Kidney (tissue), 14 donors: Measurements from ENCODE around the gene ADGRL3. TPM values are rescaled to one million over a fixed set of nuclear protein-coding genes. Genes with fewer than 3 reads are reported as not detected.
"Not testable (repeated sequence)": the region's sequence is repeated elsewhere in the genome, so short reads cannot be mapped to it uniquely, and the experiment has no call there.

Experiments
- DNase-seq, 5 donors: peaks; one replicate each; pipeline ENCODE4 v3.0.0-alpha.2; 2013 to 2020
- FAIRE-seq: peaks from 2 replicates; lab custom pipeline; 2012; peaks lifted over from hg19 to GRCh38; lab: Jason Lieb, UNC
- H3K27ac ChIP-seq, 2 donors: one replicate each; pipeline ENCODE4 v1.7.0; 2013; ENCODE audit warnings: low read depth in 2 of 2, low read length in 2 of 2, inconsistent platforms in 1 of 2
- H3K27me3 ChIP-seq: one replicate; pipeline ENCODE4 v1.7.1; 2013; ENCODE audit warnings: low read length, inconsistent platforms; ENCODE audit not compliant: control insufficient read depth, insufficient read depth
- H3K36me3 ChIP-seq, 3 donors: one replicate each; pipeline versions ENCODE4 v1.7.0 to v1.7.1; 2013; ENCODE audit warnings: low read length in 3 of 3, control low read depth in 1 of 3, inconsistent platforms in 1 of 3; ENCODE audit not compliant: insufficient read depth in 3 of 3, control insufficient read depth in 2 of 3
- H3K4me1 ChIP-seq, 3 donors: one replicate each; pipeline versions ENCODE4 v1.7.0 to v1.7.1; 2013; ENCODE audit warnings: low read length in 3 of 3, inconsistent platforms in 1 of 3, low read depth in 1 of 3; ENCODE audit not compliant: control insufficient read depth in 2 of 3, insufficient read depth in 2 of 3
- H3K4me3 ChIP-seq, 3 donors: one replicate each; pipeline versions ENCODE4 v1.7.0 to v1.8.1; 2013; ENCODE audit warnings: low read length in 3 of 3, control low read depth in 1 of 3, inconsistent platforms in 1 of 3
- H3K9ac ChIP-seq, 3 donors: one replicate each; pipeline versions ENCODE4 v1.7.0 to v1.7.1; 2013; ENCODE audit warnings: low read length in 3 of 3, control low read depth in 1 of 3, inconsistent platforms in 1 of 3
- H3K9me3 ChIP-seq, 3 donors: one replicate each; pipeline versions ENCODE4 v1.7.0 to v1.7.1; 2013; ENCODE audit warnings: low read length in 3 of 3, control low read depth in 1 of 3, inconsistent platforms in 1 of 3; ENCODE audit not compliant: control insufficient read depth in 2 of 3, insufficient read depth in 1 of 3
- intact Hi-C: fragments of 100-400 bp; cut with DNase I; formaldehyde crosslinking; loops from one replicate; pipeline ENCODE4 v1.11.1; 2022
- polyA plus RNA-seq: library from polyadenylated mRNA; stranded (reverse); fragments of 350-450 nt; fragmentation: Illumina TruSeq; extraction: RNeasy Lipid Tissue Mini Kit (QIAGEN cat#74804); gene quantifications from one replicate; pipeline ENCODE4 v1.2.3, GENCODE V29; 2014; ENCODE audit warnings: low read depth, low replicate concordance; ENCODE audit not compliant: insufficient read depth
- total RNA-seq: library from RNA; stranded (reverse); fragmentation: NEBNext Ultra II Directional; extraction: Animal tissue kit (Norgen Biotek cat#: 25700); gene quantifications from one replicate; pipeline ENCODE4 v1.2.1, GENCODE V29; 2021
- TF ChIP-seq, protein P1 (sequence below): IDR thresholded peaks from 3 replicates; pipeline ENCODE4 v1.5.1; 2012; ENCODE audit warnings: mild to moderate bottlenecking, moderate library complexity, borderline replicate concordance; ENCODE audit not compliant: insufficient read depth; ENCODE audit errors: extremely low read depth
- donor health status: control.
- donor health status: control.
- donor health status: control.
- donor health status: control.
- donor health status: control.
- donor health status: DM: yes; HTN: yes; CAD: no.
- donor health status: Normal renal cell carcinoma (clear cell type).

ADGRL3 gene
- total and polyA plus RNA-seq, 2 donors from 2014 or later, result 1.3 to 8.9 TPM

DNA sequence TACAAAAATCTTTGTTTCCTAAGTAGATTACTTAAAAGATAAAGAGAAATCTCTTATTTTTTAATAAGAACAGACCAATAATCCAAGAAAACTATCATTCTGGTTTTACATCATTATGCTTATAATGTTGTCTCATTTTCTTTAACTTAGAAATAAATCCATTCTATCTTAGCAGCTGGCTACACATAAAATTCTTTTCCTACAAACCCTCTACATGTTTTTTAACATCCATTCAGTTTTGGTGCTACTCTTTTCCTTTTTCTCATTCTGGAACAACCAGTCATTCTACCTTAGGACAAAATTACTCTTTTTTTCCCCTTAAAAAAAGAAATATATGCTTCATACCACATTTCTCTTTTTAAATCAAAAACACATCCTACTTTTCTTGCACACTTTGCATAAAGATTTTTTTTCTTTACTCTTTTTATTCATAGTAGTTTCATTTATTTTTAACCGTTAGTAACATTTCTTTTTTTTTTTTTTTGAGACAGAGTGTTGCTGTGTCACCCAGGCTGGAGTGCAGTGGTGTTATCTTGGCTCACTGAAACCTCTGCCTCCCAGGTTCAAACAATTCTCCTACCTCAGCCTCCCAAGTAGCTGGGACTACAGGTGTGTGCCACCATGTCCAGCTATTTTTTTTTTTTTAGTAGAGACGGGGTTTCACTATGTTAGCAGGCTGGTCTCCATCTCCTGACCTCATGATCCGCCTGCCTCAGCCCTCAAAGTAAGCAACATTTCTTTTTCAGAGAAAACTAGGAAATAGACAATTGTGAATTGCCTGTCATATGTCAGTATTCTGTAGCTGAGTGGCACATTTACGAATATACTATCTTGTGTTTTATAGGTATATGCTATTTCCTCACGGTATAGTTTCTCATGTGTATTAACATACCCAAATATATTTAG lies 562.8 kb downstream of the ADGRL3 start:
- intact Hi-C loops, result no loop called here
- Histone ChIP-seq H3K4me3 (no peak overlapping the region), H3K36me3 (no peaks in the 10 kb centered on the region), H3K27me3 (no peaks in the 10 kb centered on the region), H3K9ac (no peak overlapping the region), H3K9me3 (no peaks in the 10 kb centered on the region), H3K27ac (no peak overlapping the region), H3K4me1 (no peaks in the 10 kb centered on the region)
- TF ChIP-seq, protein P1, sequence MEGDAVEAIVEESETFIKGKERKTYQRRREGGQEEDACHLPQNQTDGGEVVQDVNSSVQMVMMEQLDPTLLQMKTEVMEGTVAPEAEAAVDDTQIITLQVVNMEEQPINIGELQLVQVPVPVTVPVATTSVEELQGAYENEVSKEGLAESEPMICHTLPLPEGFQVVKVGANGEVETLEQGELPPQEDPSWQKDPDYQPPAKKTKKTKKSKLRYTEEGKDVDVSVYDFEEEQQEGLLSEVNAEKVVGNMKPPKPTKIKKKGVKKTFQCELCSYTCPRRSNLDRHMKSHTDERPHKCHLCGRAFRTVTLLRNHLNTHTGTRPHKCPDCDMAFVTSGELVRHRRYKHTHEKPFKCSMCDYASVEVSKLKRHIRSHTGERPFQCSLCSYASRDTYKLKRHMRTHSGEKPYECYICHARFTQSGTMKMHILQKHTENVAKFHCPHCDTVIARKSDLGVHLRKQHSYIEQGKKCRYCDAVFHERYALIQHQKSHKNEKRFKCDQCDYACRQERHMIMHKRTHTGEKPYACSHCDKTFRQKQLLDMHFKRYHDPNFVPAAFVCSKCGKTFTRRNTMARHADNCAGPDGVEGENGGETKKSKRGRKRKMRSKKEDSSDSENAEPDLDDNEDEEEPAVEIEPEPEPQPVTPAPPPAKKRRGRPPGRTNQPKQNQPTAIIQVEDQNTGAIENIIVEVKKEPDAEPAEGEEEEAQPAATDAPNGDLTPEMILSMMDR, result no peak
- DNase-seq (no peak), FAIRE-seq (no peak)

DNA sequence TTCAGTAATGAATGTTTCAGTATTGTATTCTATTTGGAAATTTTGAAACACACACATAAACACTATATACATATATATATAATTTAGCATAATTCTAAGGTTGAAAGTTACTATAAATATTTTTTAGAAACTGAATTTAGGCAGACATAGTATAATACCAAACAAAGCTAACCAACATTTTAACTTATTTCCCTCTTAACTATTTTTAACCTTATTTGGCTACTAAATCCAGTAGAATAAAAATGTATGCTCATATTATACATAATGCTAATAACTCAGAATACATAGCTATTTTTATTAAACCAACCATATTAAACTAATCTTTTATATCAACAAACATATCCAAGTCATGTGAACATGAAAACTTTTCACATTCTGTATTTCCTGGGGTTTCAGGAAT lies 563.6 kb downstream of the ADGRL3 start:
- no peak overlapping the region for H3K9ac ChIP-seq
- H3K27ac ChIP-seq, result no peak overlapping the region
- intact Hi-C loops, result no loop called here
- no peaks in the 10 kb centered on the region for H3K4me1 ChIP-seq
- TF ChIP-seq, protein P1, result no peak
- FAIRE-seq, result peak; percentile 11
- no peak for DNase-seq
- H3K27me3 ChIP-seq, result no peaks in the 10 kb centered on the region
- H3K4me3 ChIP-seq, result no peak overlapping the region
- no peaks in the 10 kb centered on the region for H3K9me3 ChIP-seq
- no peaks in the 10 kb centered on the region for H3K36me3 ChIP-seq

DNA sequence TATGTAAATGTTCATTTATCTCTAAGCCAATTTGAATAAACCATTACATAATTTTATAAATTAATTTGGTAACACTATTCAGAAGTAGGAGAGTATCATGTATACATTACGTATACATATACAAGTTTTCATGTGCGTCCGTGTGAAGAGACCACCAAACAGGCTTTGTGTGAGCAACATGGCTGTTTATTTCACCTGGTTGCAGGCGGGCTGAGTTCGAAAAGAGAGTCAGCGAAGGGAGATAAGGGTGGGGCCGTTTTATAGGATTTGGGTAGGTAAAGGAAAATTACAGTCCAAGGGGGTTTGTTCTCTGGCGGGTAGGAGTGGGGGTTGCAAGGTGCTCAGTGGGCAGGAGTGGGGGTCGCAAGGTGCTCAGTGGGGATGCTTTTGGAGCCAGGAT lies 564.0 kb downstream of the ADGRL3 start:
- H3K27ac ChIP-seq, FAIRE-seq, H3K4me3 ChIP-seq, H3K9ac ChIP-seq, DNase-seq, H3K4me1 ChIP-seq, H3K36me3 ChIP-seq, H3K9me3 ChIP-seq, H3K27me3 ChIP-seq, intact Hi-C loops: not testable (repeated sequence)

DNA sequence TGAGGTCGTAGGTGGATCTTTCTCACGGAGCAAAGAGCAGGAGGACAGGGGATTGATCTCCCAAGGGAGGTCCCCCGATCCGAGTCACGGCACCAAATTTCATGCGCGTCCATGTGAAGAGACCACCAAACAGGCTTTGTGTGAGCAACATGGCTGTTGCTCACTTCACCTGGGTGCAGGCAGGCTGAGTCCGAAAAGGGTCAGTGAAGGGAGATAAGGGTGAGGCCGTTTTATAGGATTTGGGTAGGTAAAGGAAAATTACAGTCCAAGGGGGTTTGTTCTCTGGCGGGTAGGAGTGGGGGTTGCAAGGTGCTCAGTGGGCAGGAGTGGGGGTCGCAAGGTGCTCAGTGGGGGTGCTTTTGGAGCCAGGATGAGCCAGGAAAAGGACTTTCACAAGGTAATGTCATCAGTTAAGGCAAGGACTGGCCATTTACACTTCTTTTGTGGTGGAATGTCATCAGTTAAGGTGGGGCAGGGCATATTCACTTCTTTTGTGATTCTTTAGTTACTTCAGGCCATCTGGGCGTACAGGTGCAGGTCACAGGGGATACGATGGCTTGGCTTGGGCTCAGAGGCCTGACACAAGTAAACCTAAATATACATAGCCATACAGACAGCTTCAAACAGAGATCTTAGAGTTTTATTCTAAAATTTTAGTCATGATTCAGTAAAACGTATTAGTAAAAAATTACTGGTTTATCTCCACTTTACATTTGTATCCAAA lies 569.5 kb downstream of the ADGRL3 start:
- H3K4me3 ChIP-seq, H3K4me1 ChIP-seq, H3K27me3 ChIP-seq, H3K9me3 ChIP-seq, H3K9ac ChIP-seq, DNase-seq, H3K27ac ChIP-seq, intact Hi-C loops, FAIRE-seq, H3K36me3 ChIP-seq: not testable (repeated sequence)
